GM12892 (cell line): ENCODE measurements around the gene SLC5A6.

ENCODE experiments used
- POLR2A ChIP-seq: IDR thresholded peaks from 2 replicates; pipeline ENCODE4 v1.6.1; 2011; ENCODE audit warnings: low read depth, low read length, control low read depth
- POLR2AphosphoS5 ChIP-seq: IDR thresholded peaks from 2 replicates; pipeline ENCODE4 v1.6.1; 2011; ENCODE audit warnings: low read depth, low read length, control low read depth
- TAF1 ChIP-seq: IDR thresholded peaks from 2 replicates; pipeline ENCODE4 v1.6.1; 2011; ENCODE audit warnings: low read depth, mild to moderate bottlenecking, control low read depth, low read length, borderline replicate concordance

GRCh38 chr2:27171351-27171848, 40.7 kb downstream of the SLC5A6 start:
- TF ChIP-seq POLR2AphosphoS5: no peak
- no peak for TF ChIP-seq POLR2A
- TF ChIP-seq TAF1: no peak
